SH-SY5Y (cell line): Measurements from ENCODE around the gene FAM237B.

Experiments used
- GATA2 ChIP-seq: IDR thresholded peaks from 2 replicates; pipeline ENCODE4 v1.6.1; 2011; ENCODE audit warnings: mild to moderate bottlenecking, low read depth, low read length
- GATA3 ChIP-seq: IDR thresholded peaks from 2 replicates; pipeline ENCODE4 v1.6.1; 2011; ENCODE audit warnings: low read depth, mild to moderate bottlenecking, low read length, moderate library complexity

DNA sequence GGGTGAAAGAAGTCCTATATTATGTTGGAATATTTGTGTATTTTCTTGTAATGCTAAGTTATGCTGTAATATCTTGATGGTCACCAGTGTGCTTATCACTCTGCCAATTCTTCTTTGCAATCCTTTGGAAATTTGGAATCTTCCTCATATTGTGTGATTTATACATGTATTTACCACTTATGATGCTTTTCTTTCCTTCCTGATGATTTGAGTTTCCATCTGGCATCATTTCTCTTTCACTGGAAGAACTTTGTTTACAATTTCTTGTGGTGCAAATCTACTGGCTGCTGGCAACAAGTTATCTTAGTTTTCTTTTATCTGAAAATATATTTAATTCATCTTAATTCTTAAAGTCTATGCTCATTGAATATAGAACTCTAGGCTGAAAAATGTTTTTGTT is 46.9 kb downstream of the FAM237B start:
- TF ChIP-seq GATA3 (no peak), GATA2 (no peak)
